Omental fat pad (tissue), 4 donors: ENCODE data around the gene CCDC61. TPM values are rescaled to one million over a fixed set of nuclear protein-coding genes. Genes with fewer than 3 reads are reported as not detected.
A peak's percentile ranks its signal among the peaks of the same experiment; 100 is the strongest.

Source experiments
- ATAC-seq: fragments of 150-250 bp; one replicate; pipeline ENCODE4 v1.9.1; 2016; ENCODE audit warnings: mild to moderate bottlenecking, moderate library complexity; ENCODE audit not compliant: low FRiP score
- DNase-seq: peaks from one replicate; pipeline ENCODE4 v3.0.0-alpha.2; 2019; ENCODE audit warnings: low spot score
- CTCF ChIP-seq, 3 donors: fragments of 450-650 bp; IDR thresholded peaks; one replicate each; pipeline ENCODE4 v1.5.1; 2016 to 2017; ENCODE audit warnings: antibody characterized with exemption in 3 of 3, mild to moderate bottlenecking in 3 of 3, moderate library complexity in 2 of 3
- total RNA-seq, 4 donors: library from RNA; depleted of rRNA; stranded (reverse); fragments of >200 nt; gene quantifications; one replicate each; pipeline ENCODE4 v1.1.0, GENCODE V29; 2016

Gene CCDC61
- total RNA-seq, 4 donors from 2014 or later, result 3.6 to 10.4 (median 6.1) TPM

DNA sequence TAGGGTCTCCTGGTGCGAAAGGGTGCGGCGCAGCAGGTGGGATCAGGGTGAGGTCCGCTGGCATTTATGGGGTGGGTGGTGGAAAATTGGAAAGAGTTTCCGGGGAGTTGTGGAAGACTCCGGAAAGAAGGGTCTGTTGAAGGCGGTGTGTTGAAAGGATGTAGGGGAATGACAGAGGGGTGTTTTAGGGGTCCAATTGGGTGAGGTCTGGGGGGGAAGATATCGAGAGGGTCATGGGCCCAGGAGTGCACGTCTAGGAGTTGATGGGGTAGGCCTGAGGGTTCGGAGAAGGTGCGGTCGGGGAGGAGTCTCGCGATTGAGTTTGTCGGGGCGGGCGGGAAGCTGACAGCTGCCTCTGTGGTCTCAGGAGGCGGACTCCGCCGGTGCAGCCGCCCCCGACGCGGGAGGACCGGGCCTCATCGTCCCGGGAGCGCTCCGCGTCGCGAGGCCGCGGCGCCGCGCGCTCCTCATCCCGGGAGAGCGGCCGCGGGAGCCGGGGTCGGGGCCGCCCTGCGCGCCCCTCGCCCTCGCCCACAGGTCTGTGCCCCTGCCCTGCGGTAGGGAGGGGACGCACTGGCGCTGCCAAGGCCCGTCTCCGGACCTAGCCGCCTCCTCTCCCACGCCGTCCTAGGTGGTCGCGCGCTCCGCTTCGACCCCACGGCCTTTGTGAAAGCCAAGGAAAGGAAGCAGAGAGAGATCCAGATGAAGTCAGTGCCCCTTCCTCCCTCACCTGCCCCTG is 20.6 kb downstream of the CCDC61 start:
- TF ChIP-seq CTCF (IDR thresholded peaks at IDR 0.05), result no peak
- DNase-seq (no peak), ATAC-seq (peak; percentile 41)

- DNase-seq (peak; percentile 36), ATAC-seq (peak; percentile 61)
- peak in 1 of 3 donors; percentile 11 for TF ChIP-seq CTCF (IDR thresholded peaks at IDR 0.05)
Measured at GRCh38 chr19:46016426-46017094, 21.3 kb downstream of the CCDC61 start.

- DNase-seq (no peak), ATAC-seq (no peak)
- no peak for TF ChIP-seq CTCF (IDR thresholded peaks at IDR 0.05)
Measured at GRCh38 chr19:46017095-46017429, 21.8 kb downstream of the CCDC61 start.

DNA sequence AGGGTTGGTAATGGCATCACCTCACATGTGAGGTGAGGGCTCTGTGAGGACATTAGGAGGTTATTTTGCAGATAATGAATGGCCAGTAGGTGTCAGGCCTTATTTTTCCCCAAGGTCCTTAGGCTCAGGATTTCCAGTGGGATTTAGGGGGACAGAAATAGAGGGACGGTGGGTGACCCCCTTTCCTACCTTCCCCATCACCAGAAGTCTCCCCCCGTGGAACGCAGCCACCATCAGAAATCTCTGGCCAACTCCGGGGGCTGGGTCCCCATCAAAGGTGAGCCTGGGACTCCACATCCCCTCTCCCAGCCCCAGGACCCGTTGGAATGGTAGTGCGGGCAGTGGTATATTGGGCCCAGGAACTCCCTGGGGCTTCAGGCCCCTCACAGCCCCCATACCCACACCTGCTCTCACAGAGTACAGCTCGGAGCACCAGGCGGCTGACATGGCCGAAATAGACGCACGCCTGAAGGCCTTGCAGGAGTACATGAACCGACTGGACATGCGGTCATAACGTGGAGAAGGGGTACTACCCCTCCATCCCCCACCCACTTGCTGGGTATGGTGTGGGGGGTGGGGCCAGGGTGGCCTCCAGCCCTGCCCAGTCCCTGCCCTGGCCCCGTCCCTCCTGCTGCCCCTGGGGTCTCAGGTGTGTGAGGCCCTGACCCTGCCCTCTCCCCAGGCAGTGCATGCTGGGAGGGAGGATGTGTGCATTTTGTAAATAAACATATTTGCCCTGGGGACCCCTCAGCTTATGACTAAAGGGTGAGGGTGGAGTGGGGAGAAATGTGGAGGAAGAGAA is 22.8 kb downstream of the CCDC61 start:
- DNase-seq, result no peak
- no peak for ATAC-seq
- no peak for TF ChIP-seq CTCF (IDR thresholded peaks at IDR 0.05)

GRCh38 chr19:46018729-46019251 is 23.5 kb downstream of the CCDC61 start:
- no peak for TF ChIP-seq CTCF (IDR thresholded peaks at IDR 0.05)
- DNase-seq (no peak), ATAC-seq (no peak)

DNA sequence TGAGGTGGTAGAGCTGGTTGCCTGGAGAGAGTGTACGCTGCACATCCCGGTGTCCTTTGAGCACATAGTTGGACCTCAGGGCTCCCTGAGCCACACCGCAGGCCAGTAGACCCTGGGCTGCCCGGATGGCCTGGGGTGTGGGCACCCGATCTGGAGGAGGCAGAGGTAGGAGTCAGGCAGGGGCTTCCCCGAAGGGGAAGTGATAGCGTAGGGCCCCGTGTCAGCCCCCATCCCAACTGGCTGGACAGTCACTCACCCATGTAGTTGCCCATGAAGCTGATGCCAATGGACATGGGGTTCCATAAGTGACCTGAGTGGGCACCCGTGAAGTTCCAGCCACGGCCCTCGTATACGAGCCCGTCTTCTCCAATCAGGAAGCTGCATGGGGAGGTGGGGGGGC is 24.0 kb downstream of the CCDC61 start:
- DNase-seq, result no peak
- no peak for ATAC-seq

More for the DNA sequence above, 24.0 kb downstream of the CCDC61 start:
- TF ChIP-seq CTCF (IDR thresholded peaks at IDR 0.05), result no peak
